ENCODE data around the gene NEK11.
"Not testable (repeated sequence)": the region's sequence is repeated elsewhere in the genome, so short reads cannot be mapped to it uniquely, and the experiment has no call there.

Gene NEK11

DNA sequence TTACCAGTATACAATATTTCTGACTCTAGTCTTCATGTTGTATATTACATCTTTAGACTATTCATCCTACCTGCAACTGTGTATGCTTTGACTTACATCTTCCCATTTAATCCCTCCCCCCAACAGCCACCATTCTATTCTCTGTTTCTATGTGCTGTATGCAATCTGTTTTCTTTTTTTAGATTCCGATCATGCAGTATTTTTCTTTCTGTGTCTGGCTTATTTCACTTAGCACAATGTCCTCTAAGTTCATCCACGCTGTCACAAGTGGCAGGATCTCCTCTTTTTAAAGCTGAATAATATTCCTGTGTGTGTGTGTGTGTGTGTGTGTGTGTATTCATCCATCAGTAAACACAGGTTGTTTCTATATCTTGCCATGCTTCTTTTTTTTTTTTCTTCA lies 288.5 kb downstream of the NEK11 start:
- no peak for DNase-seq

DNA sequence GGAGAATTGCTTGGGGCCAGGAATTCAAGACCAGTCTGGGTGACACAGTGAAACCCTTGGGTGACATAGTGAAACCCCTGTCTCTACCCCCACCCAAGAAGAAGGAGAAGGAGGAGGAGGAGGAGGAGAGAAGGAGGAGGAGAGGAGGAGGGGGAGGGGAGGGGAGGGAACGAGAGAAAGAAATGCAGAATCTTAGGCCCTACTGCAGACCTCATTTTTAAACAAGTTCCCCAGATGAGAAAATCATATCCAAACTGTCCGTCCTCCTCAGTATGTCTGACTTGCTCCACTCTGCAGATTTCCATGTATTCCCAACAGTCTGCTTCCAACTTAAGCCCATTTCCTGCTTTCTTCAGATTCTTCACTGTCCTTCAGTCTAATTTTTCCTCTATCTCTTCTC lies 291.0 kb downstream of the NEK11 start:
- DNase-seq = no peak

DNA sequence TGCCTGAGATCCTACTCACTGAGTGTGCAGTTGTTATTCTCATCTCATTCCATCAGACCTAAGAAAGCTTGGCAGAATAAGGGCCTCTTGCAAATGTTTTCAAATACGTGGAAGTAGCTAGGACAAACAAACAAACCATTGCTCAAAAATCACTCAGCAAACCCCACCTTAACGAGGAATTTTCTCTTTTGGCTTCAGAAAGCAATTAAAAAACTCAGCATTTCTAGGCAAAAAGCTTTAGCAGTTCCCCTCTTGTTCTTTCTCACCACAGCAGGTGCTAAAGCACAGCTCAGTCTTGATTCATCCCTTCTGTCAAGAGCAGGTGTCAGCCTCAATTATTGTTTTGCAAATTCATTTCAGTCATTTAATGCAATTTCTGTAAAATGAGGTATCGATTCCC lies 296.3 kb downstream of the NEK11 start:
- no peak for DNase-seq

DNA sequence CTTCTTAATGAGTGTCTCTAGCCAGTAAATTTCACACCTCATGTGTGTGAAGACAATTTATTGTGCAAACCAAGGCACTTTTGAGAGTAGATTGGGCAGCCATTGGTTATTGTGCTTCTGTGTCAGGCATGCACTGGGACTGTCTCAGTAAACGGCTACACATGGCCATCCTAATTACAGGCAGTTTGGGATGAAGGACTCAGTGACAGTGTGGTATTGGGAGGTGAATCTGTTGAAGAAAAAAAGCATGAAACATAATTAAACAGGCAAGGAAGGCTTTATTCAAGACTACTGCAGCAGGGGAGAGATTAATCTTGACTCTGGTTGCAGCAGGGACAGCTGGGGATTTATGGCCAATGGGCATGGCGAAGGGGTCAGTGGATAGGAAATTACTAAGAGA lies 297.1 kb downstream of the NEK11 start:
- no peak for DNase-seq

DNA sequence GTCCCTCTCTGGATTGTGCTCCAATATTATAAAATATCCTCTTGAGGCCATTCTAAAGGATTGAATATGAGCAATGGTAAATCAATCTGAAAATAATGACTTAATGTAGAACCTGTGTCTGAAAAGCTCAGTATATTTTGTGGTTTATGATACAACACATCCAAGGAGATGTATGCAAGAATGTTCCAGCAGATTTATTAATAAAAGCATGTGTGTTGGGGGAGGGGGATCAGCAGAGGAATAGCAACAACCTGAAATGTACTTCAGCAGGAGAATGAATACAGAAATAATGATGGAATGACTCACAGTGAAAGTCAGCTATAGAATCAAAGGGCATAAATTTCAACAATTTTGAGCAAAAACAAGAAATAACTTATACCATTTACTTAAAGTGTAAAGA lies 298.2 kb downstream of the NEK11 start:
- no peak for DNase-seq

DNA sequence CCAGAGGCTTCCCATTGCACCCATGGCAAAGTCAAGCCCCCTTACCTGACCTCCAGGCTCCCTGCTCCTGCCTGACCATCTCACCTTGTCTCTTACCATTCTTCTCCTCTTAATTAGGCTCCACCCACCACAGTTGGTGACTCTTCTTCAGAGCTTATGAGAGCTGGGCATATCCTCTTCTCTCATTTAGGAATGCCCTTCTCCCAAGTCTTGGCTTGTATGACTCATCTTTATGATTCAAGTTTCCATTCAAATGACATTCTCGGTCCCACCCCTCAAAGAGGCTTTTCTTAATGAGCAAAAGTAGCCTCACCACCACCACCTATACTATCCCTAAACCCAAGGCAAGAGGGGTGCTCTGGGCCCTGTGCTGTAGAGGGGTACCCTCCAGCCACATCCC lies 299.6 kb downstream of the NEK11 start:
- DNase-seq = no peak

DNA sequence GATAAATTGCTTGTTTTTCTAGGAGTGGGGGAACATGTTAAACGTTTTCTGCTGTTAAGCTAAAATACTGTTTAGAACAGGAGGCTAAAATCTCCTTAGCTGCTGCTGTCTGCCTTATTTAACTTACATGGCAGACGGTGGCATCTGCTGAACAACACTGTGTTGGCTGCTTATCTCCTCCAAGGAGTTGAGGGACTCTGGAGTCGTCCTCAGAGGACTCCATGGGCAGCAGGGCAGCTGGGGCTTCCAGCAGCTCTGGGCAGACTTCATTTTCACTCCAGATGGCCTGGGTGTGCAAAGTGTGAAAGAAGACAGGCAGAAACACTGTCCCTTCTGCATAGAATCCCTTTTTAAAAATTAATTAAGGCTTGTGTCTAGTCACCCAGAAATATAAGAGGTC lies 302.0 kb downstream of the NEK11 start:
- DNase-seq = peak; percentile 67

DNA sequence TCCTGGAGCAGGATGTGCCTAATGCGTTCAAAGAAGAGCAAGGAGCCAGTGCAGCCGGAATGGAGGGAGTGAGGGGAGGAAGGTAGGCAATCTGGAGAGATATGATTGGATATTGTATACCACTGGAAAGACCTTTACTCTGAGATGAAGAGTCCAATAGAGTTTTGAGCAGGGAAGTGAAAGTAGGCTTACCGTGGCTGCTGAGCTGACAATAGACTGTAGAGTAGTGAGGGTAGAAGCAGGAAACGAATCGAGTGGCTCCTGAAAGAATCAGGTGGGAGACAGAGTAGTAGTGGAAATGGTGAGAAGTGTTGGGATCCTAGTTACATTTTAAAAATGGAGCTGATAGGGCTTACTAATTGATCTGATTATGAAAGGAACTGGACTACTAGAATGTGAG lies 303.1 kb downstream of the NEK11 start:
- no peak for DNase-seq

DNA sequence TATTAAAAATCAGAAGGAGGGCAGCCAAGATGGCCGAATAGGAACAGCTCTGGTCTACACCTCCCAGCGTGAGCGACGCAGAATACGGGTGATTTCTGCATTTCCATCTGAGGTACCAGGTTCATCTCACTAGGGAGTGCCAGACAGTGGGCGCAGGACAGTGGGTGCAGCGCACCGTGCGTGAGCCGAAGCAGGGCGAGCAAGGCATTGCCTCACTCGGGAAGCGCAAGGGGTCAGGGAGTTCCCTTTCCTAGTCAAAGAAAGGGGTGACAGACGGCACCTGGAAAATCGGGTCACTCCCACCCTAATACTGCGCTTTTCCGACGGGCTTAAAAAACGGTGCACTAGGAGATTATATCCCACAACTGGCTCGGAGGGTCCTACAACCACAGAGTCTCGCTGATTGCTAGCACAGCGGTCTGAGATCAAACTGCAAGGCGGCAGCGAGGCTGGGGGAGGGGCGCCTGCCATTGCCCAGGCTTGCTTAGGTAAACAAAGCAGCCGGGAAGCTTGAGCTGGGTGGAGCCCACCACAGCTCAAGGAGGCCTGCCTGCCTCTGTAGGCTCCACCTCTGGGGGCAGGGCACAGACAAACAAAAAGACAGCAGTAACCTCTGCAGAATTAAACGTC lies 304.9 kb downstream of the NEK11 start:
- DNase-seq = peak; percentile 73

DNA sequence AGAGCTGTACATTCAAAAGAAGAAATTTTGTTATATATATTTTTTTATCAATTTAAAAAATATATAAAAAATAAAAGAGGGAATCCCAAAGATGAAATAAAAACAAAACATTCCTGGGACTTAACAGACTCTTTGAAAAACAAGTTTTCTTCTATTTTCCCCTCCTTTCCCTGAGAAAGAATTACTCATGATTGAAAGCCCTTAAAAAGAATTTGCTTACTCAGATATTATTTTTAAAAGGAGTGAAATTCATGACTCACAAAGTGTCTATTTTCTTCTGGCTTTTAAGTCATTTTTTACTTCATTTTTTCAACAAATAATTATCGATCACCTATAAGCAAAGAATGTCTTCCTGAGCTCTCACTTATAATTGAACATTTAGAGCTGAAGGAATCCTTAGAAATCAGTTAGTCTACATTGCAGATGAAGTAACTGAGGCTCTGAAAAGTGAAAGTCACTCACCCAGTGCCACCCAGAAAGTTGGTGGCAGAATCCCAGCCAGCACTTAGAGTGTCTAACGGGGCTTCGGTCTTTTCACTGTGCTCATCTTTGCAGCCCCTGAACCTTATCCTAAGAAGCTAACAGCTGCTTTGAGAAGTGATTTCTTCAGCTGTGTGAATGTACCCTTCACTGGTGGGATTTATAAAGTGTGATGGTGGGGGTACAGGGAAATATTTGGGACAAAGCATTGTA lies 312.4 kb downstream of the NEK11 start:
- DNase-seq = no peak

DNA sequence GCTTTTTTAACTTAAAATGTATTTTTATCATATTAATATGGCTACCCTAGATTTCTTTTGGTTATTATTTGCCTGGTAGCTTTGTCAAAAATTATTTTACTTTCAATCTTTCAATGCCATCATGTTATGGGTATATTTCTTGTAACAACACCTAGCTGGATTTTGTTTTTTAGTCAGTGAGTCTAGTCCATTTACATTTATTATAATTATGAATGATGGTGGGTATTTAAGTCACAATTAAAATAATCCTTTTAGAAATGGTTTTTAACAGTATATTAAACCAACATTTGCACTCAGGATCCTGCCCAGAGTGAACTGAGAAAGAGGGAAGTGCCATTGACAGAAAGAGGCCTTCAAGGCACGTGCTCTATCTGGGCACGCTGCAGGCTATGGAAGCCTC lies 315.1 kb downstream of the NEK11 start:
- DNase-seq = no peak

DNA sequence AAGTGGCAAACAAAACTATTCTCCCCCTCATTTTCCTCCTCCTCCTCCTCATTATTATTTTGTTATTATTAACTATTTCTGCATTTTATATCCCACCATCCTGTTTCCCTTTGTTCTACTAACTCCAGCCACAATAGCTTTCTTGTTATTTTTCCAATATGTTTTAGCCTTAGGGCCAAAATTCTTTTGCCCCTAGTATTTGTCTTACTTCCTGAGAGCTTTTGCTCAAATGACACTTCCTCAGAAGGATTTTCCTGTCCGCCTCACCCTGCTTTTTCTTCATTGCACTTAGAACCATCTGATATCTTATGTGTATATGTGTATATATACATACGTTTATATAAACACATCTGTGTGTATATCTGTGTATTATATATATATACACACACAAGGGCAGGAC lies 322.2 kb downstream of the NEK11 start:
- DNase-seq = no peak

DNA sequence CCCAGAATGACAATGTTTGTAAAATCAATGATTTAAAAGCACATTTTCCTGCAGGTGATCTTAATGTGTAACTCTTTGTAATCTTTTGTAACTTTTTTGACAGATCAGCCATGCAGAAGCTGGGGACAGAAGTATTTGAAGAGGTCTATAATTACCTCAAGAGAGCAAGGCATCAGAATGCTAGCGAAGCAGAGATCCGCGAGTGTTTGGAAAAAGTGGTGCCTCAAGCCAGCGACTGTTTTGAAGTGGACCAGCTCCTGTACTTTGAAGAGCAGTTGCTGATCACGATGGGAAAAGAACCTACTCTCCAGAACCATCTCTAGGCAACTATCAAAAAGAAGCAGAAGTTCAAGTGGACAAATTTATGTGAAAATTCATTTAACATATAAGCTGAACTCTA lies 322.8 kb downstream of the NEK11 start:
- no peak for DNase-seq

DNA sequence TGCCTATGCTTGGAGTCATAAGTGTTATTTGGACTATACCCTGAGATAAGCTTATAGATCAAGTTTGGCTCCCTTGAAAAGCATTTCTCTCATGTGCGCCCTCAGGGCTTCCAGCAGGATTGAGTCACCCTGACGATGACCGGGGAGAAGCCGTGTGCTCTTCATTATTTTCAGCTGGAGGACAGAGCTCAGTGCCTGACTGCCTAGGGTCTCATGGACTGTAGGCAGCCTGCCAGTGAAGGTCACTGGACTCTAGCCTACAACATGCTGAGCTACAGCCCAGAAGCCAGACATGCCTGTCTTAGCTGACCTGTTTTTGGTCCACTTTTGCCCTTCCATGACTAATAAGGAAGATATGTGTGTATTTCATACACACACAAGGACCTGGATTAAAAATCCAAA lies 323.3 kb downstream of the NEK11 start:
- DNase-seq = no peak

DNA sequence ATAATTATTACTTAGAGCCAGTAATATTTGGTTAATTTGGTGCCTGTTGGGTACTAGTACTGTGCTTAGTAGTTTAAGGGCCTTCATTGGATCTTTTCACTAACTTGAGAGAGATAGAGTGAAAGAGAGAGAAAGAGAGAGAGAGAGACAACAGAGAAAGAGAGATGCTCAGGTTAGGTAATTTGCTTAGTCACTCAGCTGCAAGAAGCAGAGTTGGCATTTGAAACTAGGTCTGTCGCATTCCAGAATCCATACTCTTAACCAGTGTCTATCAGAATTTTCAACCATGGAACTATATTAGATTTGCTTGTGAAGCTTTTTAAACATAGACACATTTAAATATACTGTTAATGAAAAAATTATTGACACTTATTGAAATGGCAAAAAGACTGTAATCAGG lies 323.8 kb downstream of the NEK11 start:
- no peak for DNase-seq

DNA sequence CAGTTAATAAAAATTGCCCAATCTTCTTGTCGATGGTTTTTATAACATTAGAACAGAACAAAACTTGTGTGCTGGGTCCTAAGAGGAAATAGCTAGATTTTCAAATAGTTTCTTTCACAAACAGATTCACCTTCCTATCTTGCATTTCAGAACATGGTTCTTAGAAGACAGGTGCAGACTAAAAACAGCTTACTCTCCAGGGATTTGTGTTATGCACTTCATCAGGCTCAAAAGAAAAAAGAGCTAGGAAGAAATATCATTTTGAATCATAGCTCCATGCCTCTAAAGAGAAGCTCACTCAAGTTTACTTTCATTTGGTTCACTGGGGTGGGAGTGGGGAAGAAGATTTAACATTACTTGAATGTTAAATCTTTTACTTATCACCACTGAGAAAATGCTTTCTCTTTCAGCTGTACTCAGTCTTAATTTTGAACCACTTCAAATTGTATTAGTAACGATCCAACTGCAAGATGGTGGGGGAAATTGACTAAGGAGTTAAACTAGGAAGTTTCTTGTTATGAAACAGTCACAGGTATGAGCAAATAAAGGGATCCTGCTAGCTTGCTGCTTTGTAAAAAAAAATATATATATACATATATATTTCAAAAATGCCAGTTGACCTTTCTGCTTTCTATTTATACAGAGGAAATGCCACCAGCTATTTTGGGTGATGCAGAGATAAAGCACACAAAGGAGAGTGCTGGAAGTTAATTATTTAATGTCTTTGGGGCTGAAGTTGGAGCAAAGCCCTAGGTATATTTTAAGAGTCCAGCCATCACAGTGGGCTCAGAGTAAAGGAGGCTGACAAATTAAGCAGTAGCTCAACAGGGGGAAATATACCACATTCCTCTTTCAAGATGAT lies 326.6 kb downstream of the NEK11 start:
- peak; percentile 64 for DNase-seq

DNA sequence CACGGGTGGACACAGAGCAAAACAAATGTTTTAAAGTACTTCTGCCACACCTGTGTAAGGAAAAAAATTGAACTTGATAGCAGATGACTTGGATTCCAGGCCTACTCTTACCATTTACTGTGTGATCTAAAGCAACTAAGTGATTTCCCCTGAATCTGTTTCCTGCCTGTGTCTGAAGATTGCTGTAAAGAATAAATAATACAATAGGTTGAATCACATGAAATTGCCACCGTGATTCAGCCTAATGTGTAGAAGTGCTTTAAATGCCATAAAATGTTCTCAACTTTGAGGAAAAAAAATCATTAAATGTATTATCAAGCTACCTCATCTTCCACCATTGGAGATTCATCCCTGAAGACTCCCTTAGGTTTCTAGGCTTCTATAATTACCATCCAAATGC lies 327.3 kb downstream of the NEK11 start:
- DNase-seq = no peak

DNA sequence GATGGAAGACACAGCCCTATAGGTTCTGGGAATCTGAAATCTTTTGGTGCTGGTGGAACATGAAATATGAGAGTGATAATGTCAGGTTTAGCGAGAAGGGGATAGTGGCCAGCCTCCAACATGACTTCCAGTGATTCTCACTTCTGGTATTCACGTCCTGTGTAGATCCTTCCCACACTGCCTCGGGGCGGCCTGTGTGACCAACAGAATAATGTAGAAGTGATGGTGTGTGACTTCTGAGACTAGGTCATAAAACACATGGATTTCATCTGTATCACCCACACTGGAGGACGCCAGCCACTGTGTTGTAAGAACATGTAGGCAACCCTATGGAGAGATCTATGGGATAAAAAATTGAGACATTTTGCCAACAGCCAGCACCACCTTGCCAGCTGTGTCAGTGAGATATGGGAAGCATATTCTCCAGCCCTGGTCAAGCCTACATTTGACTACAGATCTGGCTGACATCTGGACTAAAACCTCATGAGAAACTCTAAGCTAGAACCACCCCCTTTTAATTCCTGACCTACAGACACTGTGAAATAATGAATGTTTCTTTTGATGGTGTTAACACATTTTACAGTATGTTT lies 329.4 kb downstream of the NEK11 start:
- DNase-seq = no peak

DNA sequence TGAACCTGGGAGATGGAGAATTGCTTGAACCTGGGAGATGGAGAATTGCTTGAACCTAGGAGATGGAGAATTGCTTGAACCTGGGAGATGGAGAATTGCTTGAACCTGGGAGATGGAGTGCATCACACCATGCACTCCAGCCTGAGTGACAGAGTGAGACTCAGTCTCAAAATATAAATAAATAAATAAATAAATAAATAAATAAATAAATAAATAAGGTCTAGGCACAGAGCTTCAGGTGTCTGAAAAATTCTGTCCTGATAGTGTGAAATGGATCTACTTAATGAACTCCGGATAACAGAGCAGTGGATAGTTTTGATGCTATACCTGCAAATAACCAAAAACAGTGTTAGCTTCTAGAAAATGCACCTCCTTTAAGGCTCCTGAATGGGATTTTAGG lies 330.6 kb downstream of the NEK11 start:
- no peak for DNase-seq

DNA sequence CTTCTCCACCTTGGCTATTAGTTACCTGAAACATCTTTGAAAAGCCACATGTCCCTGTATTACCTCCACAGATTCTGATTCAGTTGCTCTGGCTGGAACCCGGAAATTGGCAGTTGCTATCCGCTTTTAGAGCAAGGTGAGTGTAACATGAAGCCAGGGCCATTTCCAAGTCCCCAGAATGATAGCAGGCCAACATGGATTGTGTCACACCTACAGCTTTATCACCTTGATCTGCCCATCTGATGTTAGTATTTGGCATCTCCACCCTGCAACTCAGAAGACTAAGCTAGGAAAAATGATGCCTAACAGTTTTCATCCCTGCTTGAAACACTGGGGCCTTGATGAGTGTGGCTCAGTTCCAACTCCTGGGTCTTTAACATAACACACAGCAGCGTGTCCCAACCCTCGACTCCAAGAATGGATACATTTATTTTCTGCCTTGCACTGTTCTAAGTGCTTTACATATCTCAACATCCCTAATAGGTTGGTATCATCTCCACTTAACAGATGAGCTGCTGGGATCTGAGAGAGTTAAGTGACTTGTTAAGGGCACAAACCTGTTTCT lies 333.6 kb downstream of the NEK11 start:
- DNase-seq = peak; percentile 73

DNA sequence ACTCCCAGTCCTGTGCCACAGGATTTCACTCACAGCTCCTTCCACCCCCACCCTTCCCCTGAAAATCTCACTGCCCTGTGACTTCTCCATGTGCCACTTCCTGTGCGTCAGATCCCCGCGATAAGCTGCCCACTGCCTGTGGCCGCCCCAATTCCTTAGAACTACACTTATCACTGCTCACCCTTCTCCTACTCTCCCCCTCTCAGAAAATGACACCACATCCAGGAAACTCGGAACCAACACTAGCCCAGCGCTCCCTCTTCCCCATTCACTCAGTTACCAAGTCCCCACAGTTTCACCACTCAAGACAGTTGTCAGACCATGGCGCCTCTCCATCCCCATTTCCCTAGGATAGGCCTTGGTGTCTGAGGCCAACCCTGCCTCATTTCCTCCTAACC lies 334.4 kb downstream of the NEK11 start:
- not testable (repeated sequence) for DNase-seq

DNA sequence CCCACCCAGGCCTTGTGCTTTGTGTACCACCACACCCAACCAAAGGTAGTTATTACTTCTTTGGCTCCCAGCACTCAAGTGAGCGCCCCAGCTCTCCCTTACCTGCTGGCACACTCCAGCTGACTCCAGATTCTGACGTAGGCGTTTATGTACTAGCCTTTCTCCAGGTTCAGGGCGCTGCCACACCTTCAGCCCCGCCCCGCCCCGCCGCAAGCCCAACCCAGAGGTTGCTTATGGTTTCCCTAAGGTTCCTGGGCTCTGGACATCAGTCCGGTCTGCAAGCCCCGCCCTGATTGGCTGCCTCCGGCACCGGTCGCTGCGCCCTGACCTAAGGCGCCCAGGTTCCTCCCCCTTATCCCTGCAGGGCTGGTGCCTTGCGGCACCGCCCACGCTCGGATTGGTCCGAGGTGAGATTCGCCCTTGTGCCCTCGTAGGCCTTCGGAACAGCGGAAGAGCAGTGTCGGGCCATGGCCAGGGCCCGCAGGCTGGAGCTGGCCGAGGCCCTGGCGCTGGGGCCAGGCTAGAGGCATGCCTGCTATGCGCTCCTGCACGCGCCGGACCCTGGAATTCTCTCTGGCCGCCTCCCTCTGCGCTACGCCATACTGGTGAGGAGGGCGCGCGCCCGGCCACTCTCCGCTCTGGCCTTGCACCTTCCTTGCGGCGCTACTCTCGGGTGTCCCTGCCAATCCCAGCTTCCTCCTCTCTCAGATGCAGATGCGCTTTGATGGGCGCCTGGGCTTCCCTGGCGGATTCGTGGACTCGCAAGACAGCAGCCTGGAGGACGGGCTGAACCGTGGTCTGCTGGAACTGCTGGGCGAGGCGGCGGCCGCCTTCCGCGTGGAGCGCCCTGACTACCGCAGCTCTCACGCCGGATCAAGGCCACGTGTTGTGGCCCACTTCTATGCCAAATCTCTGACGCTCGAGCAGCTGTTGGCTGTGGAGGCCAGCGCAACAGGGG lies 335.1 kb downstream of the NEK11 start:
- no peak for DNase-seq
